ENCODE results near the gene SORCS3.

DNA sequence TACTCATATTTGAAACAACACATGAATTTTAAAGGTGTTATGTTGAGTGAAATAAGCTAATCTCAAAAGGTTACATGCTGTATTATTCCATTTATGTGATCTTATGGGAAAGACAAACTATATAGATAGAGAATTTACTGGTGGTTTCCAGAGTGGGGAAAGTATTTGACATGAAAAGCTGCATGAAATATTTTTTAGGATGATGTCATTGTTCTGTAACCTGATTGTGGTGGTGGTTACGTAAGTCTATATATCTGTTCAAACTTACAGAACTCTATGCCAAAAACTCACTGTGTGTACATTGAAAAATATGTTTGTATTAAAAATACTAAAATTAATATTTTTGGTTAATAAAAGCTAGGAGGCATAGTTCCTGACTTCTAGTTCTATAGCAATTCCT is 453.0 kb downstream of the SORCS3 start:
- TF ChIP-seq CTCF (IDR thresholded peaks at IDR 0.05) (no peak), EZH2 (IDR thresholded peaks at IDR 0.05; ENCODE audit: borderline replicate concordance, insufficient read depth, low read depth, low read length, poor library complexity, severe bottlenecking) (no peak)

All from B cell (primary cell).